WI38 (cell line): ENCODE measurements around the gene PACS2.
"Not testable (repeated sequence)": the region's sequence is repeated elsewhere in the genome, so short reads cannot be mapped to it uniquely, and the experiment has no call there.

ENCODE experiments used
- H3K4me3 ChIP-seq: 2 replicates; pipeline ENCODE4 v1.5.1; 2011; ENCODE audit warnings: low read depth, mild to moderate bottlenecking, control low read depth, low read length
- CTCF ChIP-seq: IDR thresholded peaks from 2 replicates; pipeline ENCODE4 v1.5.1; 2012; ENCODE audit warnings: low read depth, mild to moderate bottlenecking, control low read depth, low read length

The PACS2 gene

GRCh38 chr14:105273062-105273461 is 41.5 kb upstream of the PACS2 start:
- no peak for TF ChIP-seq CTCF
- no peak overlapping the region for H3K4me3 ChIP-seq

- TF ChIP-seq CTCF = no peak
- H3K4me3 ChIP-seq = no peak overlapping the region
These were observed 39.9 kb upstream of the PACS2 start for GRCh38 chr14:105274637-105275036.

- H3K4me3 ChIP-seq = no peak overlapping the region
- no peak for TF ChIP-seq CTCF
These were observed 39.1 kb upstream of the PACS2 start for GRCh38 chr14:105275267-105275946.

- not testable (repeated sequence) for H3K4me3 ChIP-seq
These were observed 37.1 kb upstream of the PACS2 start for GRCh38 chr14:105277448-105277847.

- H3K4me3 ChIP-seq = no peak overlapping the region
- TF ChIP-seq CTCF = no peak
These were observed 34.7 kb upstream of the PACS2 start for GRCh38 chr14:105279642-105280361.

- no peak overlapping the region for H3K4me3 ChIP-seq
- TF ChIP-seq CTCF = no peak
These were observed 34.0 kb upstream of the PACS2 start for GRCh38 chr14:105280525-105280924.

GRCh38 chr14:105281371-105282097 is 33.0 kb upstream of the PACS2 start:
- TF ChIP-seq CTCF = peak; percentile 80

More at GRCh38 chr14:105281371-105282097, 33.0 kb upstream of the PACS2 start:
- no peak overlapping the region for H3K4me3 ChIP-seq
